K562 (cell line): ENCODE data around the gene ZNRF3. TPM values are rescaled to one million over a fixed set of nuclear protein-coding genes. Genes with fewer than 3 reads are reported as not detected.

ENCODE experiments used
- CREB3L1 ChIP-seq: fragments of 450-650 bp; IDR thresholded peaks from 2 replicates; pipeline ENCODE4 v1.6.1; 2014; ENCODE audit warnings: low read depth, mild to moderate bottlenecking, moderate library complexity, borderline replicate concordance
- ETV1 ChIP-seq: fragments of 450-650 bp; conservative IDR thresholded peaks from 2 replicates; pipeline ENCODE4 v1.6.1; 2016; ENCODE audit warnings: missing genetic modification characterization, control low read depth, low read depth, missing compliant biosample characterization
- FOSL1 ChIP-seq: fragments of 200-800 bp; sonication (Bioruptor generic); conservative IDR thresholded peaks from 2 replicates; pipeline ENCODE4 v1.6.1; 2016; ENCODE audit warnings: missing genetic modification characterization, missing compliant biosample characterization
- HIVEP1 ChIP-seq: fragments of 250-450 bp; sonication (Bioruptor Pico); IDR thresholded peaks from 2 replicates; pipeline ENCODE4 v1.4.0; 2020; ENCODE audit warnings: mild to moderate bottlenecking
- KLF16 ChIP-seq: IDR thresholded peaks from 2 replicates; pipeline ENCODE4 v1.6.1; 2016; ENCODE audit warnings: antibody characterized with exemption
- MITF ChIP-seq: IDR thresholded peaks from 2 replicates; pipeline ENCODE4 v1.6.1; 2014; ENCODE audit warnings: antibody characterized with exemption
- NFIC ChIP-seq: fragments of 450-650 bp; IDR thresholded peaks from 2 replicates; pipeline ENCODE4 v1.6.1; 2017; ENCODE audit warnings: mild to moderate bottlenecking, inconsistent platforms
- NONO ChIP-seq, 2 experiments: fragments of 200-400 bp in 1 of 2; fragments of 450-650 bp in 1 of 2; formaldehyde crosslinking in 1 of 2; IDR thresholded peaks; 2 replicates each; pipeline ENCODE4 v1.6.1; 2017; ENCODE audit warnings: low read depth in 2 of 2, mild to moderate bottlenecking in 2 of 2, moderate library complexity in 2 of 2, low read length in 1 of 2
- POLR2A ChIP-seq: fragments of 450-650 bp; conservative IDR thresholded peaks from 2 replicates; pipeline ENCODE4 v1.6.1; 2016
- RAD21 ChIP-seq, 2 experiments: fragments of 250-450 bp in 1 of 2; fragments of 450-650 bp in 1 of 2; sonication (Bioruptor Pico) in 1 of 2; formaldehyde crosslinking in 1 of 2; IDR thresholded peaks in 1 of 2; conservative IDR thresholded peaks in 1 of 2; 2 replicates each; pipeline versions ENCODE4 v1.4.0 to v1.8.0; 2020 to 2022; ENCODE audit warnings: mild to moderate bottlenecking in 2 of 2, moderate library complexity in 1 of 2
- RBM14 ChIP-seq: fragments of 200-400 bp; formaldehyde crosslinking; IDR thresholded peaks from 2 replicates; pipeline ENCODE4 v1.6.1; 2018; ENCODE audit warnings: low read depth, mild to moderate bottlenecking, low read length, moderate library complexity, borderline replicate concordance; ENCODE audit not compliant: insufficient read depth
- RBM22 ChIP-seq: fragments of 200-400 bp; formaldehyde crosslinking; IDR thresholded peaks from 2 replicates; pipeline ENCODE4 v1.6.1; 2018; ENCODE audit warnings: low read length, low read depth; ENCODE audit not compliant: poor library complexity, severe bottlenecking
- SMAD1 ChIP-seq: fragments of 150-350 bp; IDR thresholded peaks from 2 replicates; pipeline ENCODE4 v1.6.1; 2014; ENCODE audit warnings: low read length, low read depth; ENCODE audit not compliant: partially characterized antibody
- SOX6 ChIP-seq: fragments of 450-650 bp; IDR thresholded peaks from 2 replicates; pipeline ENCODE4 v1.6.1; 2014; ENCODE audit warnings: mild to moderate bottlenecking
- ZNF592 ChIP-seq: fragments of 450-650 bp; IDR thresholded peaks from 2 replicates; pipeline ENCODE4 v1.6.1; 2017; ENCODE audit warnings: antibody characterized with exemption, mild to moderate bottlenecking
- ZNF75A ChIP-seq: fragments of 450-650 bp; formaldehyde crosslinking; IDR thresholded peaks from 2 replicates; pipeline ENCODE4 v1.4.0; 2020; ENCODE audit warnings: mild to moderate bottlenecking
- polyA plus RNA-seq, 8 experiments: library from polyadenylated mRNA; depleted of rRNA in 4 of 8; stranded (reverse) in 5 of 8; unstranded in 3 of 8; fragments of >200 nt; fragmentation: Nextera tagmentation in 2 of 8; fragmentation: Illumina TruSeq in 1 of 8; extraction: Ambion mirVana in 2 of 8; extraction: Trizol in 1 of 8; gene quantifications; 2 replicates each; pipeline versions ENCODE4 v1.2.1 to v1.2.3, GENCODE V29; 2011 to 2014; ENCODE audit warnings: inconsistent platforms in 1 of 8, missing spikeins in 1 of 8
- total RNA-seq, 7 experiments: library from RNA; depleted of rRNA in 6 of 7; stranded (reverse); fragments of >200 nt in 6 of 7; fragmentation: Illumina TruSeq in 2 of 7; extraction: Trizol in 2 of 7; gene quantifications; 2 replicates each; pipeline versions ENCODE4 v1.2.1 to v1.2.3, GENCODE V29; 2011 to 2021; ENCODE audit warnings: low replicate concordance in 1 of 7
- TF ChIP-seq, protein P1 (sequence below): sonication (generic); formaldehyde crosslinking; IDR thresholded peaks from 2 replicates; pipeline ENCODE4 v1.9.0; 2022; ENCODE audit warnings: mild to moderate bottlenecking, missing genetic modification reagents
- TF ChIP-seq, protein P2 (sequence below), 3 experiments: IDR thresholded peaks in 2 of 3; conservative IDR thresholded peaks in 1 of 3; 2 replicates each; pipeline ENCODE4 v1.5.1; 2011 to 2012; ENCODE audit warnings: low read length in 3 of 3, mild to moderate bottlenecking in 3 of 3, control low read depth in 2 of 3, improper control_type of control experiment in 1 of 3, inconsistent platforms in 1 of 3, low read depth in 1 of 3, mixed read lengths in 1 of 3, moderate library complexity in 1 of 3; ENCODE audit not compliant: insufficient read depth in 2 of 3

The ZNRF3 gene
- total and polyA plus RNA-seq, 9 of the 15 experiments (the other 6 are each of a cell fraction or from before 2014, with no cell fraction given): 0.41 to 5.9 (median 1.7) TPM

GRCh38 chr22:29030016-29030617 lies 146.7 kb downstream of the ZNRF3 start (continued):
- TF ChIP-seq ETV1 (peak; percentile 46), FOSL1 (tag) (no peak), NFIC (no peak), ZNF592 (peak; percentile 15; the same call in 1 of the 2 replicates), SMAD1 (no peak), MITF (no peak), CREB3L1 (no peak), RBM14 (no peak), POLR2A (no peak), ZNF75A (CRISPR knock-in tag) (no peak), RAD21 (CRISPR knock-in tag; conservative IDR thresholded peaks at IDR 0.05 in 1 of 2, IDR thresholded peaks at IDR 0.05 in 1 of 2) (peak in 1 of 2 experiments; percentile 35; a peak in 2 of 4 replicates), RBM22 (no peak), NONO (IDR thresholded peaks at IDR 0.05; ENCODE audit: low read depth in 2 of 2, low read length in 1 of 2) (no peak), KLF16 (no peak), HIVEP1 (CRISPR knock-in tag) (no peak), SOX6 (0 out of 2 replicates have a peak, but pooled peaks have one; percentile 11)
- TF ChIP-seq, protein P1, sequence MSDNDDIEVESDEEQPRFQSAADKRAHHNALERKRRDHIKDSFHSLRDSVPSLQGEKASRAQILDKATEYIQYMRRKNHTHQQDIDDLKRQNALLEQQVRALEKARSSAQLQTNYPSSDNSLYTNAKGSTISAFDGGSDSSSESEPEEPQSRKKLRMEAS: no peak
- TF ChIP-seq, protein P2, sequence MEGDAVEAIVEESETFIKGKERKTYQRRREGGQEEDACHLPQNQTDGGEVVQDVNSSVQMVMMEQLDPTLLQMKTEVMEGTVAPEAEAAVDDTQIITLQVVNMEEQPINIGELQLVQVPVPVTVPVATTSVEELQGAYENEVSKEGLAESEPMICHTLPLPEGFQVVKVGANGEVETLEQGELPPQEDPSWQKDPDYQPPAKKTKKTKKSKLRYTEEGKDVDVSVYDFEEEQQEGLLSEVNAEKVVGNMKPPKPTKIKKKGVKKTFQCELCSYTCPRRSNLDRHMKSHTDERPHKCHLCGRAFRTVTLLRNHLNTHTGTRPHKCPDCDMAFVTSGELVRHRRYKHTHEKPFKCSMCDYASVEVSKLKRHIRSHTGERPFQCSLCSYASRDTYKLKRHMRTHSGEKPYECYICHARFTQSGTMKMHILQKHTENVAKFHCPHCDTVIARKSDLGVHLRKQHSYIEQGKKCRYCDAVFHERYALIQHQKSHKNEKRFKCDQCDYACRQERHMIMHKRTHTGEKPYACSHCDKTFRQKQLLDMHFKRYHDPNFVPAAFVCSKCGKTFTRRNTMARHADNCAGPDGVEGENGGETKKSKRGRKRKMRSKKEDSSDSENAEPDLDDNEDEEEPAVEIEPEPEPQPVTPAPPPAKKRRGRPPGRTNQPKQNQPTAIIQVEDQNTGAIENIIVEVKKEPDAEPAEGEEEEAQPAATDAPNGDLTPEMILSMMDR (IDR thresholded peaks at IDR 0.05 in 2 of 3, conservative IDR thresholded peaks at IDR 0.05 in 1 of 3; ENCODE audit: insufficient read depth in 2 of 3, low read depth in 1 of 3, low read length in 3 of 3): 0 out of 6 replicates have a peak, but pooled peaks of 1 of the 3 experiments have one; percentile 8
